Activated CD8-positive, alpha-beta T cell treated with anti-CD3 and anti-CD28 coated beads for 36 hours (primary cell): ENCODE results near the gene TALDO1. TPM values are rescaled to one million over a fixed set of nuclear protein-coding genes. Genes with fewer than 3 reads are reported as not detected.

Experiments
- ATAC-seq: fragments of 200-7000 bp; cut with Tn5 transposase; one replicate; pipeline ENCODE4 v1.10.0; 2021; ENCODE audit warnings: mild to moderate bottlenecking, moderate library complexity
- CTCF ChIA-PET: fragments of 350-600 bp; sonication (Branson Sonifier 250); formaldehyde crosslinking; loops from one replicate; lab custom pipeline; 2021; ENCODE audit warnings: antibody characterized with exemption; lab: Charles Lee
- POLR2A ChIA-PET: fragments of 350-600 bp; sonication (Branson Sonifier 250); formaldehyde crosslinking; loops from one replicate; lab custom pipeline; 2021; ENCODE audit warnings: antibody characterized with exemption; lab: Charles Lee
- DNase-seq: peaks from one replicate; pipeline ENCODE4 v3.0.0-alpha.2; 2020
- H3K27ac Mint-ChIP-seq: one replicate; pipeline ENCODE4 v1.8.0; 2021; ENCODE audit warnings: mild to moderate bottlenecking, mixed read lengths
- H3K27me3 Mint-ChIP-seq: one replicate; pipeline ENCODE4 v1.8.0; 2021; ENCODE audit warnings: mixed read lengths
- H3K36me3 Mint-ChIP-seq: one replicate; pipeline ENCODE4 v1.8.0; 2021; ENCODE audit warnings: low read depth, mixed read lengths
- H3K4me1 Mint-ChIP-seq: one replicate; pipeline ENCODE4 v1.8.0; 2021; ENCODE audit warnings: low read depth, mixed read lengths
- H3K4me3 Mint-ChIP-seq: one replicate; pipeline ENCODE4 v1.8.0; 2021; ENCODE audit warnings: mild to moderate bottlenecking, moderate library complexity, mixed read lengths
- H3K9me3 Mint-ChIP-seq: one replicate; pipeline ENCODE4 v1.8.0; 2021; ENCODE audit warnings: mixed read lengths
- CTCF ChIP-seq: fragments of 200-600 bp; IDR thresholded peaks from one replicate; pipeline ENCODE4 v1.8.0; 2022; ENCODE audit warnings: antibody characterized with exemption, mild to moderate bottlenecking
- intact Hi-C: fragments of 100-400 bp; cut with micrococcal nuclease; formaldehyde crosslinking; loops from one replicate; pipeline ENCODE4 v1.10.0; 2022
- total RNA-seq, 2 experiments: library from RNA; stranded (reverse); gene quantifications; one replicate each; pipeline ENCODE4 v1.2.3, GENCODE V29; 2021

Gene TALDO1
- total RNA-seq, 2 experiments from 2014 or later, result 234 to 241 TPM

- intact Hi-C loops, result no loop called here
- peak; percentile 26 for DNase-seq
- no peaks in the 10 kb centered on the region for H3K9me3 Mint-ChIP-seq
- no peak for ATAC-seq
- H3K27me3 Mint-ChIP-seq, result no peaks in the 10 kb centered on the region
- CTCF ChIA-PET, result interaction anchor here (0.7 to 1.6 kb wide), 3 partner anchors 11 to 259 kb away, joined by 3 to 4 read pairs (median 3); no protein-coding TSS in a partner anchor
- TF ChIP-seq CTCF, result no peak
- peaks cover 14% of the 10 kb centered on the region for H3K4me1 Mint-ChIP-seq
- H3K4me3 Mint-ChIP-seq, result peak overlapping the region; percentile 77
- H3K27ac Mint-ChIP-seq, result no peak overlapping the region
- POLR2A ChIA-PET, result interaction anchor here (0.6 to 2.8 kb wide), 4 partner anchors 9 to 48 kb away, joined by 3 to 8 read pairs (median 3); no protein-coding TSS in a partner anchor
- H3K36me3 Mint-ChIP-seq, result peaks cover 15% of the 10 kb centered on the region
Observed at GRCh38 chr11:794766-795633, 47.7 kb downstream of the TALDO1 start.

GRCh38 chr11:795634-796564 is 48.6 kb downstream of the TALDO1 start:
- peaks cover 14% of the 10 kb centered on the region for H3K4me1 Mint-ChIP-seq
- POLR2A ChIA-PET, result interaction anchor here (0.6 to 2.8 kb wide), 13 partner anchors 8 to 49 kb away, joined by 3 to 14 read pairs (median 3); partner anchors contain the start of genes PNPLA2 and RPLP2
- no peak for TF ChIP-seq CTCF
- peaks cover 14% of the 10 kb centered on the region for H3K36me3 Mint-ChIP-seq
- H3K27me3 Mint-ChIP-seq, result no peaks in the 10 kb centered on the region
- DNase-seq, result peak; percentile 94
- peak overlapping the region; percentile 80 for H3K27ac Mint-ChIP-seq
- CTCF ChIA-PET, result interaction anchor here (0.5 to 1.6 kb wide), 7 partner anchors 10 to 260 kb away, joined by 3 to 4 read pairs (median 3); no protein-coding TSS in a partner anchor
- intact Hi-C loops, result no loop called here
- peak; percentile 71 for ATAC-seq
- no peaks in the 10 kb centered on the region for H3K9me3 Mint-ChIP-seq
- peak overlapping the region; percentile 77 for H3K4me3 Mint-ChIP-seq

- no peak for TF ChIP-seq CTCF
Observed at GRCh38 chr11:796565-797295, 49.5 kb downstream of the TALDO1 start.

GRCh38 chr11:797296-798092 is 50.2 kb downstream of the TALDO1 start:
- H3K27ac Mint-ChIP-seq, result peak overlapping the region; percentile 80
- intact Hi-C loops, result no loop called here
- H3K9me3 Mint-ChIP-seq, result no peaks in the 10 kb centered on the region
- ChIA-PET CTCF (interaction anchor here (0.7 to 2.3 kb wide), 5 partner anchors 12 to 279 kb away, joined by 3 to 7 read pairs (median 3); partner anchors contain the start of gene RPLP2), POLR2A (interaction anchor here (0.7 to 1.8 kb wide), 9 partner anchors 9 to 261 kb away, joined by 3 to 14 read pairs (median 4); partner anchors contain the start of genes PNPLA2, POLR2L, RPLP2 and TSPAN4)
- no peaks in the 10 kb centered on the region for H3K27me3 Mint-ChIP-seq
- H3K36me3 Mint-ChIP-seq, result peaks cover 9% of the 10 kb centered on the region
- peaks cover 14% of the 10 kb centered on the region for H3K4me1 Mint-ChIP-seq
- H3K4me3 Mint-ChIP-seq, result peak overlapping the region; percentile 77
- TF ChIP-seq CTCF, result no peak
- peak; percentile 93 for DNase-seq
- ATAC-seq, result peak; percentile 62

More at GRCh38 chr11:796565-797295, 49.5 kb downstream of the TALDO1 start:
- Mint-ChIP-seq H3K9me3 (no peaks in the 10 kb centered on the region), H3K4me1 (peaks cover 14% of the 10 kb centered on the region), H3K27me3 (no peaks in the 10 kb centered on the region), H3K4me3 (peak overlapping the region; percentile 77), H3K36me3 (peaks cover 11% of the 10 kb centered on the region), H3K27ac (peak overlapping the region; percentile 80)
- POLR2A ChIA-PET, result interaction anchor here (0.7 to 2.8 kb wide), 13 partner anchors 9 to 261 kb away, joined by 3 to 14 read pairs (median 3); partner anchors contain the start of genes PNPLA2, POLR2L, RPLP2 and TSPAN4
- no peak for DNase-seq
- intact Hi-C loops, result no loop called here
- ATAC-seq, result no peak
- CTCF ChIA-PET, result interaction anchor here (0.7 to 2.3 kb wide), 8 partner anchors 11 to 279 kb away, joined by 3 to 7 read pairs (median 3); partner anchors contain the start of gene RPLP2
